ENCODE results near the gene HOXA13.

The HOXA13 gene

GRCh38 chr7:27171325-27171636, 28.6 kb downstream of the HOXA13 start:
- no peak for DNase-seq (ENCODE audit: low read depth in 3 of 3, low spot score in 1 of 3)

GRCh38 chr7:27170426-27171324, 29.2 kb downstream of the HOXA13 start:
- no peak for DNase-seq (ENCODE audit: low read depth in 3 of 3, low spot score in 1 of 3)

DNA sequence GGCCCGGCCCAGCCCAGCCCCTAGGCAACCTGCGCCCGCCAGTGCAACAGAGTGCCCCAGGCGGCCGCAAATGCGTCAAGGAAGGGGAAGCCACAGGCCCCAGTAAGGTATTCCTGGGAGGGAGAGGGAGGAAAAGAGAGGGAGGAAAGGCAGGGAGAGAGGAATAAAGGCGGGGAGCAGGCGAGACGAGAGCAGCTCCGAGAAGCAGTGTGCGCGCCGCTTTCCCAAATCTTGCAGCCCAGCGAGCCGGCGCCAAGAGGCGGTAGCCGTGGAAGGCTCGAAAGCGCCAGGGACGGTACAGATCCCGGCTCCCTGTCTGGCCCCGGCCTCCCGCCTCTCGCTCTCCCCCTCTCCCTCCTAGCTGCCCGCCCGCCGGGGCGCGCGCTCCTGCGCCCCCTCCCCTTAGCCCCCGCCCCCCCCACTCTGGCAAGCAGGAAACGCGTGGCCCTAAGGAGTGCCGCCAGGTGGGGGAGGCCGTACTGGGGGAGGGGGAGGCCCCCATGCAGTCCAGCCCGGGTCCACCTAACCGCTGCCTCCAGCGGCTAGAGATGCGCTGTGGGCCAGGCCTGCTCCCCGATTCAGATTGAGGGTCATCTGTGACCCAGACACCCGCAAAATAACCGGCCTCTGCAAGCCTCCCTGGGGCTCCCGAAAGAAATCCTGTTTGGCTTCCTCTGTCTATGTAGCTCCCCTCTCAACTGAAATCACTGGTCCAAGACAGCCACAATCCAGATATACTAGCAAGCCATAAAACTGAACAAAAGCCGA, 30.0 kb downstream of the HOXA13 start:
- no peak for DNase-seq (ENCODE audit: low read depth in 3 of 3, low spot score in 1 of 3)

GRCh38 chr7:27168265-27168947, 31.5 kb downstream of the HOXA13 start:
- DNase-seq (ENCODE audit: low read depth in 3 of 3, low spot score in 1 of 3), result no peak

DNA sequence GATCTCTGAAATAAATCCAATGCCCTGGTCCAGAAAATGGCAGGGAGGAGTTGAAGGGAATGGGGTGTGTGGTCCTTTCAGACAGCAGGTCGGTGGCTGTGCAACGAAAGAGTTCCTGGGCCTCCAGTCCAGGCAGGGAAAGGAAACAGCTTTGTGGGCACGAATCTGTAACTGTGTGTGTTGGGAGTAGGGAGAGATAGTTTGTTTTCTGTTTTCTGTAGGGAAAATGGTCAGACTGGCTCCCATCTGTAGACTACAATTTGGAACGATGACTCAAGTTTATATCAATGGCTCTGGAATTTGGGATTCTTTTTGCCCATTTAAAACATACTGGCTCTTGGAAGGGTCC, 32.0 kb downstream of the HOXA13 start:
- no peak for DNase-seq (ENCODE audit: low read depth in 3 of 3, low spot score in 1 of 3)

DNA sequence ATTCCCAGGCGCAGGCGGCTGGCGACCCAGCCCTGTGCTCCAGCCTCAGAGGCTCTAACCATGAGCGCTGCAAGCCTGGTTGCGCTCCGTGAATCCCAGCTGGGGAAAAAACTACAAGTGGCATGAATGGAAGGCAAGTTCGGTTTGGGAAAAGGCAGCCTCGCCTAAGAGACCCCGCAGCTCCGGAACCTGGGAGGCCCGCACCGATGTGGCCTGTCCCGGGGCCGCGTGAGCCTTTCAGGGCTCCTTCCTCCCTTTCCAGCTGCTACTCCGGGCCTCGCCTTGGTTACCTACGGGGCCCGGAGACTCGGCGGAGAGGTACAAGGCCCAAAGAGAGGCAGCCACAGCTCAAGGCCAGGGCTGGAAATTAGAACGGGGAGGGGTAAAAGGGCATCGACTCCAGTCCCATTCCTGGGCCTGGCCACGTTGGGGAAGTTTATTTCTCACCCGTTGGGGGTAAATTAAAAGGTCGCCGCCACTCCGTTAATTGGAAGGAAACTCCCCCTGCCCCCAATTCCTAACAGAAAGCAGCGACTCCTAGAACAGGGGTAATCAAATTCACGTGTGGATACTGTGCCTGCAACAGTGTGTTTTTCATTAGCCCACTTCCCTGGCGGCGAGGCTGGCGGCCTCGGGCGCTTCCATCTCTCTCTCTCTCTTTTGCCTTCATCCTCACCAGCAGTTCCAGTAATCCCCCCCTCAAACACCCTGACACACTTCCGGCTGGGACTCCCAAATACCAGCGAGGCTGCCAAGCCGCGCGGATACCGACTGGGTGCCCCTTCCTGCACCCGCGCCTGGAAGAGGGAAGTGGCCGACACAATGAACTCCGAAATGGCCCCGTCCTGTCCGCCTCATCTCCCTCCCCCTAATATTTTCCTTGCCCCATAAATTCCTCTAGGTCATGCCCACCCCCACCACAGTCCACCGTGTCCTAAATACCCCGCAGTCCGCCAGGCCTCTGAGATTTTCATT, 33.1 kb downstream of the HOXA13 start:
- DNase-seq (ENCODE audit: low read depth in 3 of 3, low spot score in 1 of 3), result no peak

- no peak for DNase-seq (ENCODE audit: low read depth in 3 of 3, low spot score in 1 of 3)
Observed at GRCh38 chr7:27165996-27166530, 33.8 kb downstream of the HOXA13 start.

GRCh38 chr7:27165089-27165995, 34.5 kb downstream of the HOXA13 start, which contains the start of gene HOXA9:
HOXA9 (minus strand) TSS chr7:27165537; CDS start chr7:27165457, 80 bp downstream.
- DNase-seq (ENCODE audit: low read depth in 3 of 3, low spot score in 1 of 3), result no peak

DNA sequence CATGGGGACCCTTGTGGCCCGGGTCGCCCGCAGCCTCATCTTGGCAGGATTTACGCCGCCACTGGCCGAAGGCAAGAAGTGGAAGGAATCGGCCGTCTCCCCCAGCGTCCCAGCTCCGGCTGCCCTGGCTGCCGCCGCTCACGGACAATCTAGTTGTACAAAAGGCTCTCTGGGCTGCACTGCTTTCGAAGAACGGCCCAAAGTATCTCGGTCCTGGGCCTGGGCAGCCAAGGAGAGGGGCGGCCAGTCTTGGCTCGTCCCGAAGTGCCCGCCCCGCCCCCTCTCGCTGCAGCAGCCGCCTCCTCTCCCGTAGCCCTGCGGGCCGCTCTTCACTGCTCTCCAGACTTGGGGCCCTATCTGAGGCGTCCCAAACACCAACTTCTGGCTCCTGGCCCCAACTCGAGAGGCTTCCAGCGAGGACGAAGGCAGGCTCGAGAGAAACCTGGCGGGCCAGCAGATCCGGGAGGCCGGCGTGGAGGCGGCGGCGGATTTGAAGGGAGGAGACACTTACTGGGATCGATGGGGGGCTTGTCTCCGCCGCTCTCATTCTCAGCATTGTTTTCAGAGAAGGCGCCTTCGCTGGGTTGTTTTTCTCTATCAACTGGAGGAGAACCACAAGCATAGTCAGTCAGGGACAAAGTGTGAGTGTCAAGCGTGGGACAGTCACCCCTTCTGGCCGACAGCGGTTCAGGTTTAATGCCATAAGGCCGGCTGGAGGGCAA, 35.4 kb downstream of the HOXA13 start:
- no peak for DNase-seq (ENCODE audit: low read depth in 3 of 3, low spot score in 1 of 3)

GRCh38 chr7:27164045-27164366, 35.9 kb downstream of the HOXA13 start:
- no peak for DNase-seq (ENCODE audit: low read depth in 3 of 3, low spot score in 1 of 3)

DNA sequence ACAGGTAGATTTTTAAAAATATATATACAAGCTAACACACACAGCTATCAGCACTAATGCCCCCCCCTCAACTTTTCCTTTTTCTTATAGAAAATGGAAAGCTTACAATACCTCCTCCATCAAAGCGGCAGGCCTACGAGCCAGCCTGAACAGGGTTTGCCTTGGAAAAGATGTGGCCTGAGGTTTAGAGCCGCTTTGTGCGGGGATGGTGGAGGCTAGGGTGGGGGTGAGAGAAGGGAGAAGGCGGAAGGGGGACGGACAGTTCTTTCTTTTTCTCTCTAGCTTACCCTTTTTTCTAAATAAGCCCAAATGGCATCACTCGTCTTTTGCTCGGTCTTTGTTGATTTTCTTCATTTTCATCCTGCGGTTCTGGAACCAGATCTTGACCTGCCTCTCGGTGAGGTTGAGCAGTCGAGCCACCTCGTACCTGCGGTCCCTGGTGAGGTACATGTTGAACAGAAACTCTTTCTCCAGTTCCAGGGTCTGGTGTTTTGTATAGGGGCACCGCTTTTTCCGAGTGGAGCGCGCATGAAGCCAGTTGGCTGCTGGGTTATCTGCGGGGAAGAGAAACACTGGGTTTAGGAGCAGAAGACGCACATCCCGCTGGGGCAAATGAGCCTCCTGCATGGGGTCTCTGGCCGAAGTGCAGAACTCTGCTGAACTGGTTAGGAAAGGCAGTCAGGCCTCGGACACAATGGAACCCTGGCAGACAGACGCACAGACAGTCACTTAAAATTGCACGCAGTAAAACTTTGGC, 36.4 kb downstream of the HOXA13 start:
- no peak for DNase-seq (ENCODE audit: low read depth in 3 of 3, low spot score in 1 of 3)

- no peak for DNase-seq (ENCODE audit: low read depth in 3 of 3, low spot score in 1 of 3)
Observed at GRCh38 chr7:27162561-27163287, 37.2 kb downstream of the HOXA13 start.

DNA sequence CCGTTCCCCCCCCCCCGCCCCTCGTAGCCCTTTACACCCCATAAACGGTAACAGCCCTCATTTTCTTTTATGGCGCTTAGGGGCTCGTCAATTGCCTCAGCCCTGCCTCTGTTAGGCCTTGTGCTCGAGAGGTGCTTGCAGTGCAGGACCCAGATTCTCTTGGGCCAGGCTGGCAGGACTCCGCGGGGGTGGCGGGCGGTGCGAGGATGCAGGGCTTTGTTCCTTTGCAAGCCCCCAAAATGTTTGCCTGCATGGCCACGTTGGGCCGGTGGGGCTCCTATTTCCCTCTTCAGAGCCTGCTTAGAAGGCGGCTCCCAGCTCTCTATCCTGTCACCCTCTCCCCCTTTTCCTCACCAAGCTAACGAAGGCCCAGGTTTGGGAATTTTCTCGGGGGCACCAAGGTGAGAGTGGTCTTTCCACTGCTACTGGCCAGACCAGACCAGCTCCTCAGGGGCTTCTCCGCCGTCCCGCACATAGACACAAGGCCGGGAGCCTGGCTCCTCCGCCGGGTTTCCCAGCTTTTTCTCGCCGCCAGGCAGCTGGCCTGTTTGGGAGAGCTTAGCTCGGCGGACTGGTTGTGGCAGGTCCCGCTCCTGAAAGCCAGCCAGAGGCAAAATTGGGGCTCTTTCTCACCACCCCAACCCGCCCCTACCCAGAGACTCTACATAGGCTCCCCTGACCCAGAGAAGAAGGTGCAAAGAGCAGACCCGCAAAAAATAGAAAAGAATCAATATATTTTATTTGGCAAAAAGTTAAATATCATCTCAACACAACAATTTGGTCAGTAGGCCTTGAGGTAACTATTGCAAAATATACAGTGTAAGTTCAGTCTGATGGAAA, 38.0 kb downstream of the HOXA13 start:
- no peak for DNase-seq (ENCODE audit: low read depth in 3 of 3, low spot score in 1 of 3)

DNA sequence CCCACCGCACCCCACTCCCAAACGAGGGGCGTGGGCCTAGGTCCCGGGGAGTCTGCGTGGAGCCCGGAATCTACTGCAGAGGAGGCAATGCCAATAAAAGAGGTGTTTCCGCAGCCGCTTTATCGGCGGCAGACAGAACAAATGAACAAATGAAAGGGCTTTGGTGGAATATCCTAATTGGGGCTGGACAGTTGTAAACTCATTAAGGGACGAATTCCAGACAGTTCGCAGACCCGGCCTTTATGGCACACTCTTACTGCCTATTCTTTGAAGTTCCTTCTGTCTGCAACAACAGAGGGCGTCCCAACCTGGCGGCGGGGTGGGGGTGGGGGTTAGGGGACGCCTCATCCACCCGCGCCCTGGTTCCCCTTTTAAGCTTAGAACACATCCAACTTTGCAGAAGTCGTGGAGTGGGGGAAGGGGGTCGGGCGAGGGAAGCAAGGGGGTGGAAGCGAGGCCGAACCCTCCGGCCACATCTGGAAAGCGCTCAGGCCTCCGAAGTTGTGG, 38.6 kb downstream of the HOXA13 start:
- no peak for DNase-seq (ENCODE audit: low read depth in 3 of 3, low spot score in 1 of 3)

DNA sequence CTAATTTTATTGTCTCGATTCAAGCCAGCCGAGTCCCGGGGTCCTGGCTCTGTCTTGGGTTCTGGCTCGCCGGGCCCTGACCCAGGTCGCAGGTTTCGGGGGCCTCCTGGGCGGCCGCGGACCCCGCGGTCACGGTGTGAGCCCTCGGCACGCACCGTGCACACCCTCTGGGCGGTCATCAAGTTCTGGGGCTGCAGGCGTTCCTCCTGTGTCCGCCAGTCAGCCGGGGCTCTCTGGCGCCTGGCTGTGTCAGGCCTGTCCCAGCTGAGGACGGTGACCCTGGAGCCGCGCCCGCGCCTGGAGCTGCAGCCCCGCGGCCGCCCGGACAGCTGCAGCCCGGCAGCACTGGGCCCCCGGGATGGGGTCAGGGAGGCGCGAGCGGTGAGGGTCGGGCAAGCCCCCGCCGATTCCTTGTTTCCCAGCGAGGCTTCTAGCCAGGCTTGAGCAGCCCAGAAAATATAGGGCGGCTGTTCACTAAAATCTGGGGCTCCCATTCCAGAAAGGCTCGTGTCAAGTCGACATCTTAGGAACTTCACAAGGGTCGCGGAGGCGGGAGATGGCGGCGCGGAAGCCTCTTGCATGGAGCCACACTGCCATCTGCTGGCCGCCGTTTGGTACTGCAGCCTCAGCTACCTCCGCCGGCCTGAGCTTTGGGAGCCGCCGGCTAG, 39.2 kb downstream of the HOXA13 start:
- DNase-seq (ENCODE audit: low read depth in 3 of 3, low spot score in 1 of 3), result peak; percentile 54 to 88 (median 79)

GRCh38 chr7:27160145-27160545, 39.7 kb downstream of the HOXA13 start:
- no peak for DNase-seq (ENCODE audit: low read depth in 3 of 3, low spot score in 1 of 3)
